CD4-positive, alpha-beta T cell (primary cell): ENCODE results near the gene CACNA1H. TPM values are rescaled to one million over a fixed set of nuclear protein-coding genes. Genes with fewer than 3 reads are reported as not detected.

Experiments
- ATAC-seq: fragments of 200-7000 bp; cut with Tn5 transposase; one replicate; pipeline ENCODE4 v1.10.0; 2022; ENCODE audit warnings: mild to moderate bottlenecking; ENCODE audit not compliant: poor library complexity
- CTCF ChIA-PET: fragments of 350-600 bp; sonication (Branson Sonifier 250); formaldehyde crosslinking; loops from one replicate; lab custom pipeline; 2021; ENCODE audit warnings: antibody characterized with exemption, inconsistent platforms; lab: Charles Lee
- POLR2A ChIA-PET: fragments of 350-600 bp; sonication (Branson Sonifier 250); formaldehyde crosslinking; loops from one replicate; lab custom pipeline; 2021; ENCODE audit warnings: antibody characterized with exemption, inconsistent platforms; lab: Charles Lee
- DNase-seq, 14 experiments: peaks; one replicate each; pipeline ENCODE4 v3.0.0-alpha.2; 2013 to 2020; ENCODE audit warnings: mixed read lengths in 2 of 14
- H3K27ac ChIP-seq, 2 donors: one replicate each; pipeline versions ENCODE4 v1.5.1 to v1.7.0; 2013; ENCODE audit warnings: low read length in 2 of 2, low read depth in 1 of 2, mild to moderate bottlenecking in 1 of 2
- H3K27me3 ChIP-seq, 2 experiments: 1 replicate in 1 of 2; 2 replicates in 1 of 2; pipeline versions ENCODE4 v1.6.1 to v1.7.0; 2013; ENCODE audit warnings: low read length in 2 of 2, control low read depth in 1 of 2, mild to moderate bottlenecking in 1 of 2, moderate library complexity in 1 of 2; ENCODE audit not compliant: insufficient read depth in 2 of 2, control insufficient read depth in 1 of 2
- H3K36me3 ChIP-seq: one replicate; pipeline ENCODE4 v1.6.1; 2013; ENCODE audit warnings: low read length, control low read depth; ENCODE audit not compliant: insufficient read depth
- H3K4me1 ChIP-seq: one replicate; pipeline ENCODE4 v1.6.1; 2013; ENCODE audit warnings: low read length, control low read depth; ENCODE audit not compliant: insufficient read depth
- H3K4me3 ChIP-seq: one replicate; pipeline ENCODE4 v1.5.1; 2013; ENCODE audit warnings: mild to moderate bottlenecking, low read length, moderate library complexity
- H3K9me3 ChIP-seq, 2 experiments: 1 replicate in 1 of 2; 2 replicates in 1 of 2; pipeline versions ENCODE4 v1.6.1 to v1.7.0; 2013; ENCODE audit warnings: low read length in 2 of 2, mild to moderate bottlenecking in 2 of 2, control low read depth in 1 of 2, moderate library complexity in 1 of 2; ENCODE audit not compliant: control insufficient read depth in 1 of 2, insufficient read depth in 1 of 2
- H3K27ac Mint-ChIP-seq: one replicate; pipeline ENCODE4 v1.8.0; 2020; ENCODE audit warnings: mixed read lengths
- H3K27me3 Mint-ChIP-seq: one replicate; pipeline ENCODE4 v1.8.0; 2021; ENCODE audit warnings: mixed read lengths
- H3K36me3 Mint-ChIP-seq: one replicate; pipeline ENCODE4 v1.8.0; 2021; ENCODE audit warnings: low read depth, mixed read lengths
- H3K4me1 Mint-ChIP-seq: one replicate; pipeline ENCODE4 v1.8.0; 2021; ENCODE audit warnings: low read depth, mixed read lengths
- H3K4me3 Mint-ChIP-seq: one replicate; pipeline ENCODE4 v1.8.0; 2020; ENCODE audit warnings: mild to moderate bottlenecking, mixed read lengths
- H3K9me3 Mint-ChIP-seq: one replicate; pipeline ENCODE4 v1.8.0; 2020; ENCODE audit warnings: mixed read lengths
- intact Hi-C, 2 experiments: fragments of 100-400 bp; cut with DNase I in 1 of 2; cut with micrococcal nuclease in 1 of 2; formaldehyde crosslinking; loops; one replicate each; pipeline versions ENCODE4 v1.15.1 to v1.9.0; 2023 to 2025; cut with DNase I, micrococcal nuclease
- total RNA-seq, 174 experiments: library from RNA in 2 of 174; stranded (reverse) in 2 of 174; gene quantifications; one replicate each; pipeline ENCODE4 v1.2.3 and lab custom pipeline; 2021 to 2026
- TF ChIP-seq, protein P1 (sequence below): fragments of 200-600 bp; IDR thresholded peaks from one replicate; pipeline ENCODE4 v1.8.0; 2022; ENCODE audit warnings: antibody characterized with exemption, mild to moderate bottlenecking

Gene CACNA1H
- total RNA-seq, 2 experiments from 2014 or later, result 5.7 to 6.3 TPM

- H3K27me3 Mint-ChIP-seq, result no peaks in the 10 kb centered on the region
- H3K4me1 Mint-ChIP-seq, result no peaks in the 10 kb centered on the region
- TF ChIP-seq, protein P1, sequence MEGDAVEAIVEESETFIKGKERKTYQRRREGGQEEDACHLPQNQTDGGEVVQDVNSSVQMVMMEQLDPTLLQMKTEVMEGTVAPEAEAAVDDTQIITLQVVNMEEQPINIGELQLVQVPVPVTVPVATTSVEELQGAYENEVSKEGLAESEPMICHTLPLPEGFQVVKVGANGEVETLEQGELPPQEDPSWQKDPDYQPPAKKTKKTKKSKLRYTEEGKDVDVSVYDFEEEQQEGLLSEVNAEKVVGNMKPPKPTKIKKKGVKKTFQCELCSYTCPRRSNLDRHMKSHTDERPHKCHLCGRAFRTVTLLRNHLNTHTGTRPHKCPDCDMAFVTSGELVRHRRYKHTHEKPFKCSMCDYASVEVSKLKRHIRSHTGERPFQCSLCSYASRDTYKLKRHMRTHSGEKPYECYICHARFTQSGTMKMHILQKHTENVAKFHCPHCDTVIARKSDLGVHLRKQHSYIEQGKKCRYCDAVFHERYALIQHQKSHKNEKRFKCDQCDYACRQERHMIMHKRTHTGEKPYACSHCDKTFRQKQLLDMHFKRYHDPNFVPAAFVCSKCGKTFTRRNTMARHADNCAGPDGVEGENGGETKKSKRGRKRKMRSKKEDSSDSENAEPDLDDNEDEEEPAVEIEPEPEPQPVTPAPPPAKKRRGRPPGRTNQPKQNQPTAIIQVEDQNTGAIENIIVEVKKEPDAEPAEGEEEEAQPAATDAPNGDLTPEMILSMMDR, result no peak
- ChIA-PET POLR2A (no interaction called here), CTCF (no interaction called here)
- H3K27ac ChIP-seq, result no peak overlapping the region
- ATAC-seq, result no peak
- H3K4me1 ChIP-seq, result no peaks in the 10 kb centered on the region
- no peak overlapping the region for H3K4me3 ChIP-seq
- no peaks in the 10 kb centered on the region for H3K9me3 Mint-ChIP-seq
- H3K27me3 ChIP-seq, result peaks cover 0 to 2% of the 10 kb centered on the region in 2 experiments
- no peak for DNase-seq
- no peaks in the 10 kb centered on the region for H3K9me3 ChIP-seq
- intact Hi-C loops, result no loop called here
- H3K4me3 Mint-ChIP-seq, result no peak overlapping the region
- no peaks in the 10 kb centered on the region for H3K36me3 Mint-ChIP-seq
- H3K27ac Mint-ChIP-seq, result no peak overlapping the region
- no peaks in the 10 kb centered on the region for H3K36me3 ChIP-seq
These were observed 24.8 kb downstream of the CACNA1H start for GRCh38 chr16:1177750-1178149.

- DNase-seq (no peak), ATAC-seq (no peak)
- Mint-ChIP-seq H3K27ac (no peak overlapping the region), H3K4me3 (no peak overlapping the region), H3K9me3 (no peaks in the 10 kb centered on the region), H3K4me1 (no peaks in the 10 kb centered on the region), H3K36me3 (no peaks in the 10 kb centered on the region), H3K27me3 (no peaks in the 10 kb centered on the region)
- H3K4me3 ChIP-seq, result no peak overlapping the region
- intact Hi-C loops, result no loop called here
- no peaks in the 10 kb centered on the region for H3K36me3 ChIP-seq
- H3K9me3 ChIP-seq, result peaks cover 0 to under 1% of the 10 kb centered on the region in 2 experiments
- POLR2A ChIA-PET, result no interaction called here
- H3K4me1 ChIP-seq, result no peaks in the 10 kb centered on the region
- peaks cover 0 to 2% of the 10 kb centered on the region in 2 experiments for H3K27me3 ChIP-seq
- CTCF ChIA-PET, result no interaction called here
- H3K27ac ChIP-seq, result no peak overlapping the region
- TF ChIP-seq, protein P1, result no peak
These were observed 25.5 kb downstream of the CACNA1H start for GRCh38 chr16:1178295-1178910.

- TF ChIP-seq, protein P1, result no peak
- intact Hi-C loops, result no loop called here
- DNase-seq (no peak), ATAC-seq (no peak)
- POLR2A ChIA-PET, result no interaction called here
- H3K27me3 Mint-ChIP-seq, result no peaks in the 10 kb centered on the region
- H3K4me1 ChIP-seq, result no peaks in the 10 kb centered on the region
- no peaks in the 10 kb centered on the region for H3K36me3 Mint-ChIP-seq
- H3K27me3 ChIP-seq, result peaks cover 0 to 2% of the 10 kb centered on the region in 2 experiments
- no peak overlapping the region for H3K4me3 Mint-ChIP-seq
- H3K9me3 Mint-ChIP-seq, result no peaks in the 10 kb centered on the region
- H3K27ac Mint-ChIP-seq, result no peak overlapping the region
- H3K4me3 ChIP-seq, result no peak overlapping the region
- H3K27ac ChIP-seq, result no peak overlapping the region
- H3K36me3 ChIP-seq, result no peaks in the 10 kb centered on the region
- peaks cover 0 to 18% of the 10 kb centered on the region in 2 experiments for H3K9me3 ChIP-seq
- no peaks in the 10 kb centered on the region for H3K4me1 Mint-ChIP-seq
- CTCF ChIA-PET, result no interaction called here
These were observed 27.9 kb downstream of the CACNA1H start for GRCh38 chr16:1180549-1181403.
